H54 (cell line): ENCODE measurements around the gene ANP32A.
A peak's percentile ranks its signal among the peaks of the same experiment; 100 is the strongest.
"Not testable (repeated sequence)": the region's sequence is repeated elsewhere in the genome, so short reads cannot be mapped to it uniquely, and the experiment has no call there.

Source experiments
- DNase-seq: peaks from one replicate; pipeline ENCODE4 v3.0.0; 2011; ENCODE audit warnings: low spot score, mixed read lengths; ENCODE audit not compliant: insufficient read length
- FAIRE-seq: peaks from 3 replicates; lab custom pipeline; 2011; peaks lifted over from hg19 to GRCh38; lab: Jason Lieb, UNC
- POLR2A ChIP-seq: IDR thresholded peaks from 2 replicates; pipeline ENCODE4 v1.6.1; 2011; ENCODE audit warnings: low read depth, mild to moderate bottlenecking, low read length

The ANP32A gene

GRCh38 chr15:68820295-68821189 is at the start of gene ANP32A:
TSS of gene ANP32A (minus strand) at chr15:68820895. CDS start at chr15:68820751, 144 bp downstream.
- FAIRE-seq (no peak), DNase-seq (peak; percentile 92)
- peak; percentile 44; the same call in 1 of the 2 replicates for TF ChIP-seq POLR2A

- FAIRE-seq (no peak), DNase-seq (no peak)
- no peak for TF ChIP-seq POLR2A
These were observed 47.6 kb upstream of the ANP32A start for GRCh38 chr15:68868296-68868695.

DNA sequence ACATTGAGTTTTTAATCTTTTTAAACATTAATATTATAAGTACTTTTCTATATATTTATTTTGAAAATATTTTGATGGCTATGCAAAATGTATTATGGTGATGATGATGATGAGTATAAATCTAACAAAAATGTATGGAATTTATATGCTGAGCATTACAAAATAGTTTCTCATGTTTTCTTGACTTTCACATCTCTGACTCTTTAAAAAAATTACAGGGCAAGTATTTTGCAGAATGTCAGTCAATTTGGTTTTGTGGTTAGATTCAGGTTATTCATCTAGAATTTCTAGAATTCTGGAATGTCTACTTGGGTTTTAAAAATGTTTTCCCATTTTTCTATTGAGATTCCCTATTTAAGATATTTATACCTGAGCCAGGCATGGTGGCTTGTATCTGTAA is 41.7 kb upstream of the ANP32A start:
- no peak for DNase-seq
- no peak for FAIRE-seq
- TF ChIP-seq POLR2A, result no peak

DNA sequence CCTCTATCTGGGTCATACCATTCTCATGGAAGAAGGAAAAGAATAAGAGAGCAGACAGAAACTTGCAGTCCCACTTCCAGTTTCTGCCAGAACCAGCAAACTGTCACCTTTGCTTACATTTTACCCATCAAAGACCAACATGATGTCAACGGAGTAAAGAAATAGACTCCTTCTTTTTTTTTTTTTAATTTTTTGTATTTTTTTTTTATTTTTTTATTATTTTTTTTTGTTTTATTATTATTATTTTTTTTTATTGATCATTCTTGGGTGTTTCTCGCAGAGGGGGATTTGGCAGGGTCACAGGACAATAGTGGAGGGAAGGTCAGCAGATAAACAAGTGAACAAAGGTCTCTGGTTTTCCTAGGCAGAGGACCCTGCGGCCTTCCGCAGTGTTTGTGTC is 38.0 kb upstream of the ANP32A start:
- DNase-seq, FAIRE-seq: not testable (repeated sequence)

- DNase-seq, FAIRE-seq: not testable (repeated sequence)
These were observed 36.7 kb upstream of the ANP32A start for GRCh38 chr15:68857443-68857842.

GRCh38 chr15:68852461-68852860 is 31.8 kb upstream of the ANP32A start:
- no peak for FAIRE-seq
- DNase-seq, result no peak
- no peak for TF ChIP-seq POLR2A

GRCh38 chr15:68851971-68852370 is 31.3 kb upstream of the ANP32A start:
- TF ChIP-seq POLR2A, result no peak
- no peak for DNase-seq
- FAIRE-seq, result no peak

GRCh38 chr15:68849497-68849896 is 28.8 kb upstream of the ANP32A start:
- DNase-seq, result no peak
- no peak for TF ChIP-seq POLR2A
- FAIRE-seq, result no peak

DNA sequence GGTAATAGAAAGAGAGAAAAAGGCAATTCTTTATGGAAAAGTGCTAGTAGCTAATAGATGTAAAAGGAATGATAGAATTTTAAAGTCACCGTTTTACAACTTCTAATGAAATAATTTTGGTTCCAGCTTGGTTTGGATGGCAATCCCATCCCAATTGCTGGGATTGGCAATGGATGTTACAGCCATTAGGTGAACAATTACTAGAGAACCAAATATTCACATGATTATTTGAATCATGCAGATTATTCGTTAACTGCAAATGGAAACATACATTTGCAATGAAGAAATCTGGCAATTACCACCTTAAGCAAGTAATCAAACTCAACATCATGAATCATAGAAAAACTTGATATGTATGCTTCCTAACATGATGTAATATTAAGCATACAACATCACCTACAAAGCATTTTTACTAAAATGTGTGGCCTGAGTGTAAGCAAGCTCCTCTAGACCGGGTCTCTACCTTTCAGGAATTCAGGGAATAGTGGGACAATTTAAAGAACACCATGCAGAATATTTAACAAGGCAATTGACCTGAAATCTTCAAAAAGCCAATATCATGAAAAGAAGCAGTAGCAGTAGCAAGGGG is 26.2 kb upstream of the ANP32A start:
- no peak for DNase-seq
- TF ChIP-seq POLR2A, result no peak
- FAIRE-seq, result no peak

DNA sequence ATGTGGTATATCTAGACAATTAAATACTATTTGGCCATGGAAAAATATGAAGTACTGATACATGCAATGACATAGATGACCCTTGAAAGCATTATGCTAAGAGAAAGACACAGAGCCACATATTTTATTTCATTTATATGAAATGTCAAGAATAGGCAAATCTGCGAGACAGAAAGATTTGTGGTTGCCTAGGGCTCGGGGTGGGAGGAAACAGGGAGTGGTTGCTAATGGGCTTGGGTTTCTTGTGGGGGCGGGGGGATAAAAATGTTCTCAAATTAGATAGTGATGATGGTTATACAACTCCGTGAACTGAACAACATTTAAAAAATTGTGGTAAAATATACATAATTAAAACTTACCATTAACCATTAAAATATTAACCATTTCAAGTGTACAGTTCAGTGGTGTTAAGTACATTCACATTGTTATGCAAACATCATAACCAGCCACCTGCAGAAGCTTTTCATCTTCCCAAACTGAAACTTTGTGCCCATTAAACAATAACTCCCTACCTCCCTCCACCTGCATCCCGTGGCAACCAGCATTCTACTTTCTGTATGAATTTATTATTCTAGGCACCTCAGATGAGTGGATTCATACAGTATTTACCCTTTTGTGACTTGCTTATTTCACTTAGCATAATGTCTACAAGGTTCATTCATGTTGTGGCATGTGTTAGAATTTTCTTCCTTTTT is 24.3 kb upstream of the ANP32A start:
- no peak for FAIRE-seq
- no peak for DNase-seq
- no peak for TF ChIP-seq POLR2A

GRCh38 chr15:68843425-68844311 is 23.0 kb upstream of the ANP32A start:
- DNase-seq, result no peak
- TF ChIP-seq POLR2A, result no peak
- FAIRE-seq, result no peak

DNA sequence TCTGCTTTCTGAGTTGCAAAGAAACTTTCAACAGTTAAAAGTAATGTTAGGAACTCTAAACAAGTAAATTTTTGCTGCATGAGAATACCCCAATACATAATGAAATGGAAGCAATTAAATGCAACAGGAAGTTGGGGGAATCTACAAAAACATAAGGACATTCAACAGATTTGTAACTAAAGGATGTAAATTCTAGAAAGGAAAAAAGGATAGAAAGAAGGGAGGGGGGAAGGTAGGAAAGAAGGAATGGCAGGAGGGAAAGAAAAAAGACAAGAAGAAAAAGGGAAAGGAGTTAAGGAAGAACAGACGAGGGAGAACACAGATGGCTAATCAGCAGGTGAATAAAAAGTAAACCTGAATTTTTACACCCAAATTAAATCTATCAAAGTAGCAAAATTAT is 22.3 kb upstream of the ANP32A start:
- DNase-seq (no peak), FAIRE-seq (no peak)
- TF ChIP-seq POLR2A, result no peak

- DNase-seq (no peak), FAIRE-seq (no peak)
- no peak for TF ChIP-seq POLR2A
These were observed 13.7 kb upstream of the ANP32A start for GRCh38 chr15:68834346-68834745.
